HG02885 (cell line): Measurements from ENCODE around the gene STXBP5.
"Not testable (repeated sequence)": the region's sequence is repeated elsewhere in the genome, so short reads cannot be mapped to it uniquely, and the experiment has no call there.

ENCODE experiments used
- ATAC-seq: cut with Tn5 transposase; IDR thresholded peaks from one replicate; pipeline ENCODE4 v1.9.1; 2021; ENCODE audit warnings: mild to moderate bottlenecking; ENCODE audit not compliant: unreplicated experiment, poor library complexity

STXBP5 gene

DNA sequence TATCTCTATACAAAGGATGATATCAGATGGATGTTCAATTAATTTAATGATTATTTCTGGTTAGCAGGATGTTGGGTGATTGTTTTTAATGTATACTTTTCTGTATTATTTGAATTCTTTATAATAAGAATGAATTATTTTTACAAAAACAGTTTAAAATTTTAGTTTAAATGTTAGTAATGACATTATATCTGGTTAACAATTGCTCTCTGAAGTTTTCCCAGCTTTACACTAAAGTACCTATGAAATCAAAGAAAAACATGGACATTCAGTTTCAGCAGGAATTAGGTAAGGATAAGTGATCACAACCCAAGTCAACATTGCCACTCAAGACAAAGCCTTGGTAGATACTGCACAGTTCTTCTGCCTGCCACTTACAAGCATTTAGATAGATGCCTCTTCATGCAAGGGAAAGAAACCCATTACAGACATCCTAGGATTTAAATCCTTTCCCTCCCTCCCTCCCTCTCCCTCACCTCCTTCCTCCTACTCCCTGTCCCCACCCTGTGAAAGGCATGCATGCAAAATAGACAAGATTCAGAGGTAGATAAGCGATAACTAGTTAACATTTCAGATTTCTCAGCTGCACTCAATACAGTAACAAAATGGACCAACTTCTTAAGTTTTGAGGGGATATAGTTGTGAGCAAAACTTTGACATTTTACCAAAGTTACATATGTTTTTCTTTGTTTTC, 143.8 kb downstream of the STXBP5 start:
- ATAC-seq: no peak

DNA sequence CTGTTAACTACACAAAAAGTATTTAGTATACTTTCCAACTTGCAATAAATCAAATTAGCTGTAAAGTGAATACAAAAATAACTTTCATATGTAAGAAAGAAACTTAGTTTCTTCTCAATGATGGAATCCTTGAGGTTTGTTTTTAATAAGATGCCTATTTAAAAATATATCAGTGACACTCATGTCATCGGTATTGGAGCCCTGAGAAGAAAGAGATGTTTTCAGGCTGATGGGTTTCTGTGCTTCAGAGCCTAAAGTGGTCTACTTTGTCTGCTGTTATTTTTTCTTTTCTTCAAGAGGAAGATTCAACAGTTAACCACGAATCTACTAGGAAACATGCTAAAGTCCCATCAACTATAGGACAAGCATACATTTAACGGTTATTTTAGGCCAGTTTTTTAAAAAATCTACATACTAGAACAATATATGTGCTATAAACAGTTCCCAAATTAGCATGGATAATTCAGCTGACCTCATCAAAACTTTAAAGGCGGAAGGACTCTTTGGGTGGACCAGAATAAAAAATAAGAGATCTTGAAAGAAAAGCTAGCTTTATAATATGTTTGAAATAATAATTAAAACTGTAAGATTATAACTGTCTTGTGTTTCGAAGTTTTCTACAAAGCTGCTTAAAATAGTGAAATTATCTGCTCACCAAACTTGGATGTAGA, 157.2 kb downstream of the STXBP5 start:
- no peak for ATAC-seq

DNA sequence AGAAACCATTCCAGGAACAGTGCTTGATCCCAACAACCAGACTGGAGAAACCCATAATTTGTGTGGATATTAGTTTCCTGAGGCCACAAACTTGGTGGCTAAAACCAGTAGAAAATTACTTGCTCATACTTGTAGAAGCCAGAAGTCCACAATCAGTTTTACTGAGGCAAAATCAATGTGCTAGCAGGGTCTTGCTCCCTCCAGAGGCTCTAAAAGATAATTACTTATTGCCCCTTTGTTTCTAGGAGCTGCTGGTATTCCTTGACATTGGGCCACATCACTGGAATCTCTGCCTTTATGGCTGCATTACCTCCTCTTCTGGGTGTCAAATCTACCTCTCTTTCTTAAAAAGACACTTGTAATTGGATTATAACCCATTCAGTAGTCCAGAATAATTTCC, 162.1 kb downstream of the STXBP5 start:
- no peak for ATAC-seq

DNA sequence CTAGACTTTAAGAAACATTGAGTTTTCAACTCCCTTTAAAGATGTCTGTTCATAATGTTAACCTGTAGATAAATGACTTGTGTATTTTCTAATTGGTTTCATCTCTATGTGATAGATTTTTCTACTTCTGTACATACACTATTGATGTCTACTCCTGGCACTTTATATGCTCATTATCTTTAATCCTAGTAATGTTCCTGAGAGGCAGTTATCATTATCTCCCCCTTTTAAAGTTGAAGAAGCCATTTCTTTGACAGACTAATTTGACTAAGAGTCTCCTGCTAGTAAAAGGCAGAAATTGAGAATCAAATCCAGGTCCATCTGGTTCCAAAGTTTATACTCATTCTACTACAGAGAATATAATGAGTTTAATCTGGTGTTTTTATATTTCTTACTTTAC, 167.1 kb downstream of the STXBP5 start:
- no peak for ATAC-seq

DNA sequence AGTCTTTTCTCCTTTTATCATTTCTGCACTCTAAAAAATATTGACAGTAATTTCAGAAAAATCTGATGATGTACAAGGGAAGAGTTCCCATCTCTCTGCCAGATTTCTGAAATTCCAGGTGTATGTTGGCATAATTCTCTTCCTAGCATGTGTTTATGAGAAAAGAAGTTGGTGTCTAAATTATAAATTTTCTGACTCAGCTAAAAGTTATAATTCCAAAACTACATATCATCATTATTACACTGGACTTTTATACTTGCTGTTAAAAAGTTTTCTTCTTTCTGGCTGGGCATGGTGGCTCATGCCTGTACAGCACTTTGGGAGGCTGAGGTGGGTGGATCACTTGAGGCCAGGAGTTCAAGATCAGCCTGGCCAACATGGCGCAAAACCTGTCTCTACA, 168.6 kb downstream of the STXBP5 start:
- ATAC-seq: no peak

DNA sequence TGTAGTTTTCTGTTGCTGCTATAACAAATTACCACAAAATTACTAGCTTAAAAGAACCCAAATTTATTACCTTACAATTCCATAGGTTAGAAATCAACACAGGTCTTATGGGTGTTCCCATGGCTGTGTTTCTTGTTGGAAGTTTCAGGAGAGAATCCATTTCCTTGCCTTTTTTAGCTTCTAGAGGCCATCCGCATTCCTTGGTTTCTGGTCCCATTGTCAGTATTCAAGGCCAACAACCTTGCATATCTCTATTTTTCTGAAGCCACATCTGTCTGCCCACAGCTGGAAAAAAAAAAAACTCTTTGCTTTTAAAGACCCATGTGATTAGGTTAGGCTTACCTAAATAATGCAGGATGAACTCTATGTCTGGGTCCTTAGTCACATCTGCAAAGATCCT, 174.6 kb downstream of the STXBP5 start:
- no peak for ATAC-seq

DNA sequence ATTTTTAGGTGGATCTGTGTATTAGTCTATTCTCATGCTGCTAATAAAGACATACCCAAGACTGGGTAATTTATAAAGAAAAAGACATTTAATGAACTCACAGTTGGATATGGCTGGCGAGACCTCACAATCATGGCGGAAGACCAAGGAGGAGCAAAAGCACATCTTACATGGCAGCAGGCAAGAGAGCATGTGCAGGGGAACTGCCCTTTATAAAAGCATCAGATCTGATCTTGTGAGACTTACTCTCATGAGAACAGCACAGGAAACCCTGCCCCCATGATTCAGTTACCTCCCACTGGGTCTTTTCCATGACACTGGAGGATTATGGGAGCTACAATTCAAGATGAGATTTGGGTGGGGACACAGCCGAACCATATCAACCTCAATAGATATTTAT, 176.6 kb downstream of the STXBP5 start:
- ATAC-seq: not testable (repeated sequence)

DNA sequence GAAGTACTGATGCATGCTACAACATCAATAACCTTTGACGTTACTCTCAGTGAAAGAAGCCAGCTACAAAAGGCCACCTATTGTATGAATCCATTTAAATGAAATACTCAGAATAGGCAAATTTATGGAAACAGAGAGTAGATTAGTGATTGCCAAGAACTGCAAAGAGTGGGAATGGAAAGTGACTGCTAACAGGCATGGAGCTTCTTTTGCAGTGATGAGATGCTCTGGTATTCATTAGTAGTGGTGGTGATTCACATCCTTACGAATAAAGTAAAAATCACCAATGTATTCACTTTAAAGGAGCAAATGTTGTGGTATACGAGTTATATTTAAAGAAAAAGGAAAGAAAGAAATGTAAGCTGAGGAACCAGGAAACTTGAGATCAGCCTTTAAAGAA, 177.5 kb downstream of the STXBP5 start:
- no peak for ATAC-seq

DNA sequence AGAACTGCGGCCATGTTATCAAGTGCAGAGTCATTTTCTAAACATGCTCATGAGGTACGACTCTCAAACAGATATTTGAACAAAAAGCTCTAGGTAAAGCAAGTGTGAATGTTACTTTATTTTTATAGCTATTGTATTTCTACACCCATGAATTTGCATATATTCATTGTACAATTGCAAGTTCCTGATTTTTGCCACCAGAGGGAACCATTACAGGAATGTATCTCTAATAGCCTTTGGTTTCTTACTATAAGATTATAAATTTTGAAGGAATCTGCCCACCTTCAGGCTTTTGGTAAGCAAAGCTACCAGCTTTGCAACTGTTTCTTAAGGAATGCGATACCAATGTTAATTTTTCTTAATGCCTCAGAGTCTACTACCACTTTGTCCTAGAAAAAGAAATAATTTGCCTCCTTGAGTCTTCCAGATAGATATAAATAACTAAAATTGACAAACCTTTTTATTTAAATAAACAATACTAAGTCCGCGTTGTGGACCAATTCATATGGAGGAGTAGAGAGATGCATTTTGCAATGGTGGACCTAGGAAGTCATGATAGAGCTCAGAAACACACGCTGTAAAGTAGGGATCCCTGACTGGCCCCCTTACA, 178.8 kb downstream of the STXBP5 start:
- no peak for ATAC-seq

DNA sequence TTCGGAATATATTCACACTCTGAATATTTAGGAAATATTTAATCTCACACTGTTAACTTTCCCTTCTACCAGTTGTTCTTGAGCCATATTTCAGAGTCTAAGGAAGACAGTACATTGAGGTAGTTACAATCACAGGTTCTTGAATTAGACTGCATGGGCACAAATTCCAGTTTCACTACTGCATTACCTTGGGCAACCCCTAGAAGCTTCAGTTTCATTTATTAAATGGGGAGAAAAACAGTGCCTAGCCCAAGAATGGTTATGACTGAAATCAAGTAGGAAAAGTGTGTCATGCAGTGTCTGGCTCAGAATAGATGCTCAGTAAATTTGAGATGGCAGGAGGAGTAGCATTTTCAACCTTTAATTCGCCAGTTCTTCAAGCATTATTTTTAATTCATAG, 179.8 kb downstream of the STXBP5 start:
- peak; percentile 36 for ATAC-seq

DNA sequence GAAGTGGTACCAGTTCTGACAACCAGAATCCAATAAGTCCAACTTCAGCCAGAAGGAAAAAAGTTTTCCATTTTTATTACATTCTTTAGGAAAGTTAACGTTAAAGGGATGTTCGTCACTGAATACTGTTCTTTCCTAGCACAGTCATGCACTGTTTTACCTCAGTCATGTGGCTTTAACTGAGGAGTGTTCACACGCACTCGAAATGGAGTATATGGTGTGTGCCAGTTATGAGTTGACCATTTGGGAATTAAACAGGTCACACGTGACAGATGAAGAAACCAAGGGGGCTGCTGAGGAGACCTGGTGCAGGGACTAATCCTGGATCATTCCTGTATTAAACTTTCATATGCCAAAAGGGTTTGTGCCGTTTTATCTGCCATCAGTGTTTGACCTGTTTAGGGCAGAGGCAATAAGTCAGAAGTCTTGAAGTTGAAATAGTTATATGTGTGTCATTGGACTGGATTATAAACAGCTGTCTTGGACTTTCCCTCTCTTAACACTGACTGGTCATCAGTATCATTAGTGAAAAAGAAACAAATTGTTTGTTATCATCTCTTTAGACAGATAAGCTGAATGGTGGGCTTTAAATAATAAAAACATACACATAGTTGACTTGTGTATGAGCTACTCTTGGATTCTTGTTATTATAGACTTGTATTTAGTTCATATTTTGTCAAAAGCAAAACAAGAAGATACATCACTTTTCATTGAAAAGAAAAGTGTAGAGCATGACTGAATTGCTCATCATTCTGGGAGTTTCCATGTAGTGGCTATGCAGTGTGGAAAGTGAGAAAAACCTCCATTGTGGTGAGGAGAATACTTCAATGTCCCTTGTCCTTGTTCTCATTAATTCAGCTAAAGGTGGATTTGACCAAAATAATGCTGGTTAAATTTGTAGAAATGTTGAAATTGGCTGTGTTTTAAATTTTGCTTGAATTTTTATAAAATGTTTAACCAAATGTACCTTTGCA, 180.8 kb downstream of the STXBP5 start:
- ATAC-seq: peak; percentile 70

DNA sequence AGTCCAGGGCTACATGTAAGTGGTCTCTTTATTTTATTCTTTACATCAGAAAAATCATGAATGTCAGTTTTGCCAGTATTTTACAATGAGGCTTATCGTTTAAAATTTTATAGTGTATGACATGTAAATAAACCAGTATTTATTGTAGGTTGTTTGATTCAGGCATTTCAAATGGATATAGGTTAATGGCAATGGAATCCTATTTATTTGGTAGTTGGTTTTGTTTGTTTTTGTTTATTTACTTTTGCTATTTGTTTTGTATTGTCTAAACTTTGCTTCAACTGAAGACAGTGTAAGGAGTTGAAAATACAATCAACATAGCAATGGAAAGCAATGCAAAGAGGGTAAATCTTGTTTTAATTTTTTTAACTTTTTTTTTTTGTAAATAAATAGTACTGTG, 185.2 kb downstream of the STXBP5 start:
- no peak for ATAC-seq

DNA sequence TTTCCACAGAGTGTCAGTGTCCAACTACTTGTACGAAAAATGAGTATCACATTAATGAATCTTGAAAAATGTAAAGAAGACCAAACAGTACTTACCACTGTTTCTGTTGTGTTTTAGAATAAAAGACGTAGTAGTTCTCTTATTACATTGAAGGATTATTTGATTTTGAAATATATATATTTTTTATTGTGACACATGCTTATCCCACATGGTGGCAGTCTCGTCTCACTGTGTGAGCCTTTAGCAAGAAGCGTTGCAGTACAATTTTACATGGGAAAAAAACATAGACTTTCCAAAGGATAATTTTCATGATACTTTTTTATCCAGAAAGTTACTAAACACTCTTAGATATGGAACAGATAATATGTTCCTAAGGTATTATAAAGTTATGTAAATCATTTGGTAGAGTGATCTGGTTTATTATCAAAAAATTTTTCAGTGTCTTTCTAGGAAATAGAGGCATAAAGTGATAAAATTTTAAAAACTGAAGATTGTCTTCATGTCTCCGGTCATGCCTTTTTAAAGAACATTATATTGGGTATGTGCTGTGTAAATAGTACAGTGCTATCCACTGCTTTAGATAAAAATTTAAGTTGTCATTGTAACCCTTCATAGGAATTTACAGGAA, 186.8 kb downstream of the STXBP5 start:
- no peak for ATAC-seq

DNA sequence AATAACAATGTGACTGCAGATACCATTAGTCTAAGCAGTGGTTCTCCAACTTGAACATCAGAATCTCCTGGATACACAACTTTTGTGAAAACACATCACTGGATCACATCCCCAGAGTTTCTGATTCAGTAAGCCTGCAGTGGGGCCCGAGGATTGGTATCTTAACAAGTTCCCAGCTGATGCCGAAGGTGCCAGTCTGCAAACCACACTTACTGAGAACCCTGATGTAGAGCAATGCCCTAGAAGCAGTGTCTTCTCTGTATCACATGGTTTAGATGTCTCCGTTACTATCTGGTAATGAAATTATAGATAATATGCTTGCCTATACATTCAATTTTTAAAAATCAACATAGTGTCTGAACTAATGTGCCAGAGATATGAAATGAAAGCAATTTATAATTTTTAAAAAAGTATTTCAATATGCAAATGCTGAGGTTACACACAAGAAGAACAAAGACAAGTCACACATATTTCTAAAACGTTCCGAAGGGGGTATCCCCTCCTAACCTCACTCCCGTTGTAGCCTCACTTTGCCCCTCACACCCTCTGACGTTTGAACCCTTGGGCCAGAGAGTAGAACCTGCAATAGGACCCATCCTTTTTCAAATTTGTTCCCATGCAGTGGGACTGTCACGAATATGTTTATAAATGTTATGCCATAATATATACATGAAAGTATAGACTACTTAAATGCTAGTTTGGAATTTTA, 188.9 kb downstream of the STXBP5 start:
- peak; percentile 42 for ATAC-seq

DNA sequence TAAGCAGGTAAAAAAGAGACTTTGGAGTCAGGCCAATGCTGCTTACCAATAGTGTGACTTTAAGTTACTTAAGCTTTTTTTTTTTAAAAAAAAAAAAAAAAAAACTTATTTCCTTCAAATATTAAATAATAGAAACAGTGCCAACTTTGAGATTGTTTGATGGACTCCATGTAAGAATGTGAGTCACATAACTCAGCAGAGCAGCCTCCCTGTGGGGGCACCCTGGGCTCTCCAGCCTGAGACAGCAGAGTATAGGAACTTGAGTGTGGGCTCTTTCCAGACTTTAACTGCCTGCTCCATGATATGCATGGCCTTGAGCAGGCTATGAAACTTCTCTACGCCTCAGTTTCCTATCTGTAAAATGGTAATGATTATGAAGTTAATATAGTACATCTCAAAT, 190.9 kb downstream of the STXBP5 start:
- ATAC-seq: no peak

DNA sequence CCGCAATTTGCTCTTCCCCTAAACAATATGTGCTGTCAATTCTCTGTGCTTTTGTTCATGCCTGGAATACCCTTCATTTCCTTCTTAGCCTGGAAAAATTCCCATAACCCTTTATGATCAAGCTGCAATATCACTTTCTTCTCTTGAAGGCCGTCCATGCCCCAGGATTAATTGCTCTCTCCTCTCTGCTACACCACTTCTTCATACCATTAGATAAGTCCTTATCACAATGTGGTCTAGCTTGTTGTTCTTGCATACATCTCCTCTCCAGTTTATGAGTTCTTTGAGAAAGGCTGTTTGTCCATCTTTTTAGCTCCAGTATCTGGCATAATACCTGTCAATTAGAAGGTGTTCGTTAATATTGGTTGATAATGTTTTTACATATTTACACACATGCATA, 193.1 kb downstream of the STXBP5 start:
- no peak for ATAC-seq

DNA sequence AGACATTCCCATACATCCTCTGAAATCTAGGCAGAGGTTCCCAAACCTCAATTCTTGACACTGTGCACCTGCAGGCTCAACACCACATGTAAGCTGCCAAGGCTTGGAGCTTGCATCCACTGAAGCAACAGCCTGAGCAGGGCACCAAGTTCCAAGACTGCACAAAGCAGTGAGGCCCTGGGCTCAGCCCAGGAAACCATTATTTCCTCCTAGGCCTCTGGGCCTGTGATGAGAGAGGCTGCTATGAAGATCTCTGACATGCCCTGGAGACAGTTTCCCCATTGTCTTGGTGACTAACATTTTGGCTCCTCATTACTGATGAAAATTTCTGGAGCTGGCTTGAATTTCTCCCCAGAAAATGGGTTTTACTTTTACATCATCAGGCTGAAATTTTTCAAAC, 196.8 kb downstream of the STXBP5 start:
- no peak for ATAC-seq

DNA sequence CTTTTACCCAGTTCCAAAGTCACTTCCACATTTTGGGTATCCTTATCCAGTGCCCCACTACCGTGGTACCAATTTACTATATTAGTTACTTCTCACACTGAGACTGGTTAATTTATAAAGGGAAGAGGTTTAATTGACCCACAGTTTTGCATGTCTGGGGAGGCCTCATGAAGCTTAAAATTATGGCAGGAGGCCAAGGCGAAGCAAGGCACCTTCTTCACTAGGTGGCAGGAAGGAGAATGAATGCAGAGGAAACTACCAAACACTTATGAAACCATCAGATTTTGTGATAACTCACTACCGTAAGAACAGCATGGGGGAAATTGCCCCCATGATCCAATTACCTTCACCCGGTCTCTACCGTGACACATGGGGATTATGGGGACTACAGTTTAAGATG, 197.6 kb downstream of the STXBP5 start:
- ATAC-seq: no peak

DNA sequence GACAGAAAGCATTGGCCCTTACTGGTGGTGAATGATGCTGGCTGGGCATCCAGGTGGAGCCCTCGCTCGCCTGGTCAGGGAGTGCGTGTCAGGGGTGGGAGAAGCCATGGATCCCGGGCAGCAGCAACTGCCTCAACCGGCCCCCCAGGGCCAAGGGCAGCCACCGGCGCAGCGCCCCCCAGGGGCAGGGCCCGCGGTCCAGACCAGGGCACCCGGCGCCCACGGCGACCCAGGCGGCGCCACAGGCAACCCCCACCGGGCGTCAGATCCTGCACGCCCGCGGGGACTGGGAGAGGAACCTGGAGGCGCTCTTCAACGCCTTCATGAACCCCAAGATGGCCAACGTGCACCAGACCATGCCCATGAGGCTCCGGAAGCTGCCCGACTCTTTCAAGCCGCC, 202.6 kb downstream of the STXBP5 start:
- ATAC-seq: no peak

DNA sequence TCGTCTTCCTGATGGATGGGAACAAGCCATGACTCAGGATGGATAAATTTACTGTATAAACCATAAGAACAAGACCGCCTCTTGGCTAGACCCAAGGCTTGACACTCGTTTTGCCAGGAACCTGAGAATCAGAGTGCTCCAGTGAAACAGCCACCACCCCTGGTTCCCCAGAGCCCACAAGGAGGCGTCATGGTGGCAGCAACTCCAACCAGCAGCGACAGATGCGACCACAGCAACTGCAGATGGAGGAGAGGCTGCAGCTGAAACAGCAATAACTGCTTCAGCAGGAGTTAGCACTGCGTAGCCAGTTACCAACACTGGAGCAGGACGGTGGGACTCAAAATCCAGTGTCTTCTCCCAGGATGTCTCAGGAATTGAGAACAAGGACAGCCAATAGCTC, 203.4 kb downstream of the STXBP5 start:
- no peak for ATAC-seq
